OCI-LY1 (cell line): ENCODE results near the gene SBK3.

Experiments
- H2AFZ ChIP-seq: fragments of 200-600 bp; sonication (generic), shearing (Covaris generic); 2 replicates; pipeline ENCODE4 v1.6.0; 2014; ENCODE audit warnings: antibody characterized with exemption, mild to moderate bottlenecking, low read length
- H3F3A ChIP-seq: fragments of 200-600 bp; sonication (generic), shearing (Covaris generic); 2 replicates; pipeline ENCODE4 v1.6.0; 2014; ENCODE audit warnings: mild to moderate bottlenecking, antibody characterized with exemption, low read length, moderate library complexity; ENCODE audit not compliant: insufficient read depth
- H3K27ac ChIP-seq: fragments of 200-600 bp; sonication (generic); 2 replicates; pipeline ENCODE4 v1.5.1; 2014; ENCODE audit warnings: low read length, mixed run types, mild to moderate bottlenecking, low read depth; ENCODE audit not compliant: poor library complexity, severe bottlenecking
- H3K27me3 ChIP-seq: fragments of 200-600 bp; sonication (generic); 2 replicates; pipeline ENCODE4 v1.6.0; 2014; ENCODE audit warnings: antibody characterized with exemption, mild to moderate bottlenecking, low read length, moderate library complexity; ENCODE audit not compliant: insufficient read depth
- H3K36me3 ChIP-seq: fragments of 200-600 bp; sonication (generic); 2 replicates; pipeline ENCODE4 v1.6.1; 2014; ENCODE audit warnings: mild to moderate bottlenecking, antibody characterized with exemption, low read length, moderate library complexity, mixed read lengths; ENCODE audit not compliant: insufficient read depth
- H3K4me1 ChIP-seq: fragments of 200-600 bp; sonication (generic); 2 replicates; pipeline ENCODE4 v1.5.1; 2014; ENCODE audit warnings: mild to moderate bottlenecking, low read length, moderate library complexity; ENCODE audit not compliant: insufficient read depth, severe bottlenecking
- H3K4me2 ChIP-seq: fragments of 200-600 bp; sonication (generic), shearing (Covaris generic); 2 replicates; pipeline ENCODE4 v1.6.1; 2014; ENCODE audit warnings: low read length
- H3K4me3 ChIP-seq: fragments of 200-600 bp; sonication (generic); 2 replicates; pipeline ENCODE4 v1.5.1; 2014; ENCODE audit warnings: low read length, low read depth, mild to moderate bottlenecking, mixed read lengths; ENCODE audit not compliant: poor library complexity, severe bottlenecking
- H3K79me2 ChIP-seq: fragments of 200-600 bp; shearing (Covaris generic); 2 replicates; pipeline ENCODE4 v1.6.1; 2016; ENCODE audit warnings: mixed run types, low read length, mixed read lengths; ENCODE audit not compliant: insufficient read depth
- H3K9ac ChIP-seq: fragments of 200-600 bp; sonication (generic), shearing (Covaris generic); 2 replicates; pipeline ENCODE4 v1.6.1; 2014; ENCODE audit warnings: mild to moderate bottlenecking, low read length, mixed read lengths
- H3K9me2 ChIP-seq: fragments of 200-600 bp; sonication (generic), shearing (Covaris generic); 2 replicates; pipeline ENCODE4 v1.6.1; 2014; ENCODE audit warnings: low read depth, mild to moderate bottlenecking, low read length, mixed read lengths
- H3K9me3 ChIP-seq: fragments of 200-600 bp; shearing (Covaris generic); 2 replicates; pipeline ENCODE4 v1.6.1; 2014; ENCODE audit warnings: low read length, mixed read lengths
- H4K20me1 ChIP-seq: fragments of 200-600 bp; sonication (generic), shearing (Covaris generic); 2 replicates; pipeline ENCODE4 v1.6.0; 2016; ENCODE audit warnings: mild to moderate bottlenecking, low read length; ENCODE audit not compliant: insufficient read depth
- CTCF ChIP-seq: fragments of 200-600 bp; sonication (generic), shearing (Covaris generic); IDR thresholded peaks from 2 replicates; pipeline ENCODE4 v1.5.1; 2017; ENCODE audit warnings: mild to moderate bottlenecking, antibody characterized with exemption, low read length, moderate library complexity, mixed read lengths
- EZH2 ChIP-seq: fragments of 200-600 bp; sonication (generic), shearing (Covaris generic); IDR thresholded peaks from 2 replicates; pipeline ENCODE4 v1.8.0; 2017; ENCODE audit warnings: borderline replicate concordance, mixed run types, mild to moderate bottlenecking, antibody characterized with exemption, low read length, moderate library complexity, mixed read lengths

Gene SBK3

GRCh38 chr19:55591555-55591954 is 46.2 kb upstream of the SBK3 start:
- H3K36me3 ChIP-seq = peaks cover 20% of the 10 kb centered on the region
- TF ChIP-seq CTCF (no peak), EZH2 (no peak)
- no peaks in the 10 kb centered on the region for H3K27me3 ChIP-seq
- H3K4me2 ChIP-seq = no peak overlapping the region
- no peaks in the 10 kb centered on the region for H3F3A ChIP-seq
- peaks cover 6% of the 10 kb centered on the region for H3K4me1 ChIP-seq
- H2AFZ ChIP-seq = no peak overlapping the region
- H3K9me2 ChIP-seq = no peaks in the 10 kb centered on the region
- H3K4me3 ChIP-seq = no peak overlapping the region
- H3K79me2 ChIP-seq = no peaks in the 10 kb centered on the region
- no peaks in the 10 kb centered on the region for H3K9me3 ChIP-seq
- no peak overlapping the region for H3K27ac ChIP-seq
- H3K9ac ChIP-seq = no peak overlapping the region
- no peaks in the 10 kb centered on the region for H4K20me1 ChIP-seq

- Histone ChIP-seq H4K20me1 (no peaks in the 10 kb centered on the region), H3K4me2 (no peak overlapping the region), H3K4me1 (peaks cover 14% of the 10 kb centered on the region), H3K79me2 (no peaks in the 10 kb centered on the region), H3K36me3 (peaks cover 11% of the 10 kb centered on the region), H3K27ac (no peak overlapping the region), H3F3A (no peaks in the 10 kb centered on the region), H2AFZ (no peak overlapping the region), H3K9me2 (no peaks in the 10 kb centered on the region), H3K27me3 (no peaks in the 10 kb centered on the region), H3K9ac (no peak overlapping the region), H3K9me3 (no peaks in the 10 kb centered on the region), H3K4me3 (no peak overlapping the region)
- no peak for TF ChIP-seq EZH2
- no peak for TF ChIP-seq CTCF
Observed at GRCh38 chr19:55590617-55591016, 45.3 kb upstream of the SBK3 start.

GRCh38 chr19:55590109-55590508 is 44.8 kb upstream of the SBK3 start:
- no peak overlapping the region for H2AFZ ChIP-seq

More at GRCh38 chr19:55590109-55590508, 44.8 kb upstream of the SBK3 start:
- no peaks in the 10 kb centered on the region for H3F3A ChIP-seq
- H3K4me1 ChIP-seq = peaks cover 15% of the 10 kb centered on the region
- no peak overlapping the region for H3K4me3 ChIP-seq
- H3K36me3 ChIP-seq = peaks cover 5% of the 10 kb centered on the region; the same call in 1 of the 2 replicates
- H3K9me3 ChIP-seq = no peaks in the 10 kb centered on the region
- TF ChIP-seq EZH2 (no peak), CTCF (no peak)
- no peak overlapping the region for H3K9ac ChIP-seq
- H3K27me3 ChIP-seq = no peaks in the 10 kb centered on the region; the same call in 1 of the 2 replicates
- H3K27ac ChIP-seq = no peak overlapping the region
- H4K20me1 ChIP-seq = no peaks in the 10 kb centered on the region
- no peaks in the 10 kb centered on the region for H3K9me2 ChIP-seq
- H3K4me2 ChIP-seq = no peak overlapping the region
- no peaks in the 10 kb centered on the region for H3K79me2 ChIP-seq
